PC-3 (cell line): ENCODE data around the gene MTCL1.

ENCODE experiments used
- CTCF ChIP-seq: fragments of 300-600 bp; sonication (generic); conservative IDR thresholded peaks from 2 replicates; pipeline ENCODE4 v1.5.1; 2017; ENCODE audit warnings: antibody characterized with exemption, low read depth, mild to moderate bottlenecking, low read length
- EZH2phosphoT487 ChIP-seq: fragments of 300-600 bp; sonication (generic); IDR thresholded peaks from 2 replicates; pipeline ENCODE4 v1.6.1; 2018; ENCODE audit warnings: mild to moderate bottlenecking, antibody characterized with exemption, low read length, borderline replicate concordance

- no peak for TF ChIP-seq CTCF
- no peak for TF ChIP-seq EZH2phosphoT487
Observed at GRCh38 chr18:8831531-8831930, 126.2 kb downstream of the MTCL1 start.
